8988T (cell line): ENCODE measurements around the gene APMAP.

ENCODE experiments used
- DNase-seq: peaks from one replicate; pipeline ENCODE4 v3.0.0; 2011

The APMAP gene

GRCh38 chr20:25023356-25023755 lies 30.8 kb upstream of the APMAP start:
- no peak for DNase-seq

DNA sequence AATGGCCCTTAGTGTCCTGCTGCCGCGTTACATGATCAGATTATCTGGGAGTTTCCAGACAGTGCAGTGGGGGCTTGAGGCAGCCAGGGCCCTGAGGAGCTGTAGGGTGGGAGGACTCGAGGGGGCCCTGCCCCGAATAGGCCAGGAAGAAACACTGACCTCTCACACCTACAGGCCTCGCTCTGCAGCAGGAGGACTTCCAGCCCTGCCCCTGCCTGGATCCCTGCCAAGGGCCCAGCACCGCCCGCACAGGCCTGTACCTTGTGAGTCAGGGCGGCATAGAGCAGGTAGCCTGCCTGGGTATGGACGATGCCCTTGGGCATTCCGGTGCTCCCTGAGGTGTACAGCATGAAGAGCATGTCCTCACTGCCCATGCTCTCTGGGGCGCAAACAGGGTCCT lies 30.1 kb upstream of the APMAP start:
- no peak for DNase-seq

DNA sequence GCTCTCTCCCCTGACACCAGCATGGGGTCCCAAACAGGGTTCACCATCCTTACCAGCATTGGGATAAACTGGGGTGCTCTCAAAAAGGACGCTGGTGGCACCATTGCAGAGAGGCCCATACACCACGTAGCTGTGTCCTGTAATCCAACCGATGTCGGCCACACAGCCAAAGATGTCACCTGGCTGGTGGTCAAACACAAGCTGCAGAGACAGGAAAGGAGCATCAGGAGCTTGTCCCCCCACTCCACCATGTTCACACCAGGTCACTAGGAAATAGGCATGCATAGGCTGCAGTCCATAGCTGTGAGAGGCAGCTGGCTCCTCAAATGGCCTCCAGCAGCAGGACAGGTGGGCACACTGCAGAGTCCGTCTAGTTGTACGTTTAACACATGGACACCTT lies 28.8 kb upstream of the APMAP start:
- DNase-seq: no peak

- no peak for DNase-seq
Observed at GRCh38 chr20:25020901-25021301, 28.4 kb upstream of the APMAP start.

GRCh38 chr20:25020345-25020744 lies 27.8 kb upstream of the APMAP start:
- no peak for DNase-seq

DNA sequence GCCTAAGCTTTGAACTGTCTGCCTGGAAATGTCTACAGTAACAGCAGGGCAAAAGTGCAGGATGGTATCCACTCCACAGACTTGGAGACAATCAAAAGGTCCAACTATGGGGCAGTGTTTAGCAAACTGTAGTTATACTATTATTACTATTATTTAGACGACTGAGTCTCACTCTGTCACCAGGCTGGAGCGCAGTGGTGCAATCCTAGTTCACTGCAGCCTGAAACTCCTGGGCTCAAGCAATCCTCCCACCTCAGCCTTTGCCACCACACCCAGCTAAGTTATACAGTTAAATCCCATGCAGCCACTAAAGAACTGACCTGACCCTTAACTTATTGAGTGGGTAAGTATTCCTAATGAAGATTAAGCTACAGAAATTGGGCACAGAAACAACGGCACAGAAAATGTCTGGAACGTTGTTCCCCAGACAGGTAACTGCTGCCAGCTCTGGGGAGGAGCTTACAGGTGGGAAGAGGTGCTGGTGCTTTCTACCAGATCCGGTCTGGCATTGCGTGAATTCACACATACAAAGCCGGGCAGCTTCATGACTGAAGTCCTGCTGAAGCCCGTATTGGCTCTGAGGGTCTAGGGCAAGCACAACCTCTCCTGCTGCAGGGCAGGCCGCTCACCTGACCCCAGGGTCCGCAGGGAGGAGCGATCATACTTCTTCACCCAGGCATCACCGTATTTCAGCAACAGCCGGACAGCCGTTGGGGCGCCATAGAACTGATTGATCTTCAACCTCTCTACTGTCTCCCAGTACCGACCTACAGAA lies 27.0 kb upstream of the APMAP start:
- DNase-seq: no peak

DNA sequence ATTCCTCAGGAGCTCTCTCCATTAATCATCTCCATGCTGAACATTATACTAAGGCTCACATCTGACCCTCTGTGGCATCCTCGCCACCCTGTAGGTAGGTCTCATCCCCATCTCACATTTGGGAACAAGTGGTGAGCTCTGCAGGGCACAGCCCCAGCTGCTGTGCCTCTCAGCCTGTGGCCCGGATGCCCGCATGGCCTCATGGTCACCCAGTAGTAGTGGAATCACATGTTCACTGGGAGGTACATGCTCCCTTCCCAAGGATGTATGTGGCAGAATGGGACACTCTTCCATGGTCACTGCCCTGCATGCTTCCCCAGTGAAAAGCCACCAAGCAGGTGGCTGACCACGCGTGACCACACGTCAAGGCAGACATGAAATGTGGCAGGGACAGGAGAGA lies 26.3 kb upstream of the APMAP start:
- DNase-seq: no peak

GRCh38 chr20:25018425-25018824 lies 25.9 kb upstream of the APMAP start:
- no peak for DNase-seq

GRCh38 chr20:25017257-25017803 lies 24.8 kb upstream of the APMAP start:
- DNase-seq: no peak

GRCh38 chr20:25016471-25016870 lies 23.9 kb upstream of the APMAP start:
- no peak for DNase-seq

GRCh38 chr20:25015986-25016385 lies 23.4 kb upstream of the APMAP start:
- DNase-seq: no peak

- DNase-seq: no peak
Observed at GRCh38 chr20:25014816-25015215, 22.3 kb upstream of the APMAP start.

DNA sequence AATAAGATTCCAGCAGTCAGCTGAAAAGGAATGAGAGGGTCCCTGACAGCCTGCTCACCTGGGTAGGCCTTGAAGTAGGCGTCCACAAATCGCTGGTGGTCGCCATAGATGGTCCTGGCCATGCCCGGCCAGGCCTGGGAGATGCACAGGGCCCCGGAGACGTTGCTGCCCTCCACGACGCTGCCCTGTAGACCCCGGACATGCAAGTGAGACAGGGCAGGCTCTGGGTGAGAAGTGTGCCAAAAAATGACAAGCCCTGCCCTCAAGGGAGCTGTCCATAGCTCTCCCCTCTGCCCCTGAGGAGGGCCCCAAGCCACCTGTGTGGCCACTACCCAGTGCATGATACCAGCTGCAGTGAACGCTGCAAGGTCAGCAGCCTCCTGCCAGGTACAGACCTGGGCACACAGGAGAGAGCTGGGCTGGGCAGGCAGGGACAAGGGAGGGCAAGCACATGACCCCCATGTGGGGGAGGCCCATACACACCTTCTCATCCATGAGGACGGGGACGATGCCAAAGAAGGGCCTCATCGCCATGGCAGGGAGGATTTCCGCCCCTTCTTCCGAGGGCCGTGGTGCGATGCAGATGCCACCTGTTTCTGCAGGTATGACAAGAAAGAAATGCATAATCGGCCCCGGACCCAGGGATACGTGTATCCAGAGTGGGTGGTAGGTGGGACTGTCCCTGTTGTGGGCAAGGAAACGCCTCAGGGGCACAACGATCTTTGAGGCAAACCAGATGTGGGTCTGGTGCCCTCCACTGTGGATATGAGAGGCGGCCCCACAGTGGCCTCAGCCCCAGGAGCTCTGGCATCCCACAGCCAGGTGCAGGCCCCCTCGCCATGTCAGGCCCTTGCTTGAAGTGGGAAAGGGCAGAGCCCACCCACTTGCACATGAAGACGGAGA lies 21.2 kb upstream of the APMAP start:
- no peak for DNase-seq

DNA sequence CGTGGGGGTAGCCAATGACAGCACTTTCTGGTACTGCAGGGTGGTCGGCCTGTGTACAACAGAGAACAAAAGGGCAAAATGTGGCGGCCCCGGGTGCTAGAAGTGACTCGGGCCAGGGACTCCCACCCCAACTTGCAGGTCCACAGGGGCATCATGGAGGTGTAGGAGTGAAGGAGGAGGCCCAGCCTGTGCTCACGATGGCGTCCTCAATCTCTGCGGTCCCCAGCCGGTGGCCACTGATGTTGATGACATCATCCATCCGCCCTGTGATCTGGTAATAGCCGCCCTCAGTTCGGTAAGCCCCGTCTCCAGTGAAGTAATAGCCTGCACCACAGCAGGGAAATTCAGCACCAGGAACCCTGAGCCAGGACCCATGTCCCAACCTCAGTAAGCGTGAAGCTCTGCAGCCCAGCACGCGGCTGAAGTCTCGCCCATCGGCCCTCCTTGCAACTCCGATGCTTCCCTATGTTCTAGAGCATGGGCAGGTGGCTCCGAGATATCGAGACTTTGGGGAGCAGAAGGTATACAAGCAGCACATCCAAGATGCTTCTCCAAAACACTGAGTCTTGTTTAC lies 20.2 kb upstream of the APMAP start:
- DNase-seq: no peak

GRCh38 chr20:25011831-25012241 lies 19.3 kb upstream of the APMAP start:
- DNase-seq: no peak

GRCh38 chr20:25011261-25011660 lies 18.7 kb upstream of the APMAP start:
- DNase-seq: no peak

GRCh38 chr20:25009218-25010145 lies 16.9 kb upstream of the APMAP start:
- no peak for DNase-seq

GRCh38 chr20:25008388-25009217 lies 16.1 kb upstream of the APMAP start:
- no peak for DNase-seq

GRCh38 chr20:25007491-25008305 lies 15.1 kb upstream of the APMAP start:
- DNase-seq: no peak

GRCh38 chr20:25006431-25007167 lies 14.0 kb upstream of the APMAP start:
- no peak for DNase-seq
